ENCODE results near the gene SUGT1. TPM values are rescaled to one million over a fixed set of nuclear protein-coding genes. Genes with fewer than 3 reads are reported as not detected.
"Not testable (repeated sequence)": the region's sequence is repeated elsewhere in the genome, so short reads cannot be mapped to it uniquely, and the experiment has no call there.

SUGT1 gene
- total RNA-seq, 4 donors from 2014 or later = 31.9 to 53.7 (median 48.9) TPM

- Histone ChIP-seq H3K27me3 (no peaks in the 10 kb centered on the region), H3K9me3 (no peaks in the 10 kb centered on the region), H3K4me3 (no peak overlapping the region), H3K27ac (no peak overlapping the region), H3K36me3 (peaks cover 0 to 37% of the 10 kb centered on the region in 2 donors), H3K4me1 (no peaks in the 10 kb centered on the region)
- ATAC-seq = no peak
- TF ChIP-seq POLR2AphosphoS5 (IDR thresholded peaks at IDR 0.05) = no peak
- TF ChIP-seq POLR2A (IDR thresholded peaks at IDR 0.05) = no peak
- TF ChIP-seq EP300 (IDR thresholded peaks at IDR 0.05) = no peak
- no peak for TF ChIP-seq CTCF (IDR thresholded peaks at IDR 0.05)
- WGBS, 2 donors (ENCODE audit: low coverage in 1 of 2) = 90 to 91% methylated on average over 5 of the region's 5 CpGs
Measured at GRCh38 chr13:52696566-52696965, 43.9 kb downstream of the SUGT1 start.

GRCh38 chr13:52701728-52702465 lies 49.3 kb downstream of the SUGT1 start:
- Histone ChIP-seq H3K36me3 (peaks cover 0 to 21% of the 10 kb centered on the region in 2 donors), H3K9me3 (no peaks in the 10 kb centered on the region), H3K27me3 (no peaks in the 10 kb centered on the region), H3K4me3 (no peak overlapping the region), H3K27ac (no peak overlapping the region), H3K4me1 (no peaks in the 10 kb centered on the region)
- TF ChIP-seq EP300 (IDR thresholded peaks at IDR 0.05) (no peak), CTCF (IDR thresholded peaks at IDR 0.05) (no peak), POLR2AphosphoS5 (IDR thresholded peaks at IDR 0.05) (no peak)
- ATAC-seq = no peak
- 62 to 65% methylated on average over 4 to 6 of the region's 6 CpGs for WGBS, 2 donors (ENCODE audit: low coverage in 1 of 2)

GRCh38 chr13:52703482-52703881 lies 50.8 kb downstream of the SUGT1 start:
- 46 to 51% methylated on average over 2 to 5 of the region's 6 CpGs for WGBS, 2 donors (ENCODE audit: low coverage in 1 of 2)
- H3K27ac ChIP-seq = no peak overlapping the region
- H3K4me1 ChIP-seq = no peaks in the 10 kb centered on the region
- ATAC-seq = no peak
- TF ChIP-seq POLR2AphosphoS5 (IDR thresholded peaks at IDR 0.05) (no peak), CTCF (IDR thresholded peaks at IDR 0.05) (no peak), EP300 (IDR thresholded peaks at IDR 0.05) (no peak), POLR2A (IDR thresholded peaks at IDR 0.05) (no peak)
- no peaks in the 10 kb centered on the region for H3K27me3 ChIP-seq
- no peak overlapping the region for H3K4me3 ChIP-seq
- H3K9me3 ChIP-seq = no peaks in the 10 kb centered on the region
- peaks cover 0 to 10% of the 10 kb centered on the region in 2 donors for H3K36me3 ChIP-seq

- ATAC-seq = no peak
- H3K4me1 ChIP-seq = no peaks in the 10 kb centered on the region
- H3K27me3 ChIP-seq = no peaks in the 10 kb centered on the region
- TF ChIP-seq EP300 (IDR thresholded peaks at IDR 0.05) (no peak), POLR2A (IDR thresholded peaks at IDR 0.05) (no peak), POLR2AphosphoS5 (IDR thresholded peaks at IDR 0.05) (no peak), CTCF (IDR thresholded peaks at IDR 0.05) (no peak)
- H3K27ac ChIP-seq = no peak overlapping the region
- peaks cover 0 to 4% of the 10 kb centered on the region in 2 donors for H3K36me3 ChIP-seq
- H3K4me3 ChIP-seq = no peak overlapping the region
- H3K9me3 ChIP-seq = no peaks in the 10 kb centered on the region
- 58 to 72% methylated on average over 2 to 3 of the region's 3 CpGs for WGBS, 2 donors (ENCODE audit: low coverage in 1 of 2)
Measured at GRCh38 chr13:52706081-52706480, 53.4 kb downstream of the SUGT1 start.

GRCh38 chr13:52707375-52707774 lies 54.7 kb downstream of the SUGT1 start:
- Histone ChIP-seq H3K4me1 (no peaks in the 10 kb centered on the region), H3K9me3 (no peaks in the 10 kb centered on the region), H3K27me3 (no peaks in the 10 kb centered on the region), H3K36me3 (peaks cover 0 to 4% of the 10 kb centered on the region in 2 donors), H3K27ac (no peak overlapping the region), H3K4me3 (no peak overlapping the region)
- no peak for ATAC-seq
- no CpG with 5 or more reads among the region's 1 CpG for WGBS, 2 donors (ENCODE audit: low coverage in 1 of 2)
- TF ChIP-seq CTCF (IDR thresholded peaks at IDR 0.05) (no peak), POLR2A (IDR thresholded peaks at IDR 0.05) (no peak), POLR2AphosphoS5 (IDR thresholded peaks at IDR 0.05) (no peak), EP300 (IDR thresholded peaks at IDR 0.05) (no peak)

- H3K36me3 ChIP-seq, H3K27me3 ChIP-seq, H3K9me3 ChIP-seq, H3K4me3 ChIP-seq, H3K27ac ChIP-seq, H3K4me1 ChIP-seq, ATAC-seq: not testable (repeated sequence)
- WGBS, 2 donors (ENCODE audit: low coverage in 1 of 2) = 72 to 94% methylated on average over 5 of the region's 12 CpGs
Measured at GRCh38 chr13:52708266-52708665, 55.6 kb downstream of the SUGT1 start.

Data from gastroesophageal sphincter (tissue), 4 donors.